H1 (cell line): Measurements from ENCODE around the gene FREM2.

ENCODE experiments used
- CBX8 ChIP-seq: fragments of 300-800, 300-1000 bp; sonication (generic); IDR thresholded peaks from 2 replicates; pipeline ENCODE4 v1.7.1; 2016; ENCODE audit warnings: low read depth, low read length, borderline replicate concordance
- EGR1 ChIP-seq: IDR thresholded peaks from 2 replicates; pipeline ENCODE4 v1.6.1; 2011; ENCODE audit warnings: low read depth, low read length, borderline replicate concordance
- EP300 ChIP-seq, 2 experiments: IDR thresholded peaks; 1 replicate in 1 of 2; 2 replicates in 1 of 2; pipeline ENCODE4 v1.6.1; 2011 to 2012; ENCODE audit warnings: low read depth in 2 of 2, low read length in 2 of 2, mild to moderate bottlenecking in 2 of 2, borderline replicate concordance in 1 of 2, inconsistent platforms in 1 of 2, moderate library complexity in 1 of 2
- GABPA ChIP-seq: IDR thresholded peaks from 2 replicates; pipeline ENCODE4 v1.6.1; 2011; ENCODE audit warnings: mild to moderate bottlenecking, low read length, moderate library complexity, borderline replicate concordance; ENCODE audit not compliant: insufficient read depth
- HDAC2 ChIP-seq, 2 experiments: fragments of 300-600 bp in 1 of 2; sonication (generic) in 1 of 2; IDR thresholded peaks; 2 replicates each; pipeline ENCODE4 v1.6.1; 2011 to 2012; ENCODE audit warnings: low read depth in 2 of 2, low read length in 2 of 2, mild to moderate bottlenecking in 2 of 2, moderate library complexity in 2 of 2, borderline replicate concordance in 1 of 2, inconsistent platforms in 1 of 2
- POU5F1 ChIP-seq: IDR thresholded peaks from 2 replicates; pipeline ENCODE4 v1.6.1; 2011; ENCODE audit warnings: low read depth, mild to moderate bottlenecking, low read length, moderate library complexity
- TF ChIP-seq, protein P1 (sequence below), 3 experiments: IDR thresholded peaks; 1 replicate in 2 of 3; 2 replicates in 1 of 3; pipeline versions ENCODE4 v1.5.1 to v1.6.1; 2011; ENCODE audit warnings: low read length in 3 of 3, mild to moderate bottlenecking in 3 of 3, inconsistent platforms in 2 of 3, low read depth in 1 of 3, moderate library complexity in 1 of 3; ENCODE audit not compliant: insufficient read depth in 1 of 3; ENCODE audit errors: control extremely low read depth in 1 of 3
- TF ChIP-seq, protein P2 (sequence below): IDR thresholded peaks from 2 replicates; pipeline ENCODE4 v1.6.1; 2012; ENCODE audit warnings: inconsistent platforms

GRCh38 chr13:38656699-38657098 is 30.2 kb upstream of the FREM2 start:
- no peak for TF ChIP-seq CBX8
- TF ChIP-seq HDAC2 (IDR thresholded peaks at IDR 0.05; ENCODE audit: borderline replicate concordance in 1 of 2, low read depth in 2 of 2, low read length in 2 of 2): no peak
- TF ChIP-seq, protein P1, sequence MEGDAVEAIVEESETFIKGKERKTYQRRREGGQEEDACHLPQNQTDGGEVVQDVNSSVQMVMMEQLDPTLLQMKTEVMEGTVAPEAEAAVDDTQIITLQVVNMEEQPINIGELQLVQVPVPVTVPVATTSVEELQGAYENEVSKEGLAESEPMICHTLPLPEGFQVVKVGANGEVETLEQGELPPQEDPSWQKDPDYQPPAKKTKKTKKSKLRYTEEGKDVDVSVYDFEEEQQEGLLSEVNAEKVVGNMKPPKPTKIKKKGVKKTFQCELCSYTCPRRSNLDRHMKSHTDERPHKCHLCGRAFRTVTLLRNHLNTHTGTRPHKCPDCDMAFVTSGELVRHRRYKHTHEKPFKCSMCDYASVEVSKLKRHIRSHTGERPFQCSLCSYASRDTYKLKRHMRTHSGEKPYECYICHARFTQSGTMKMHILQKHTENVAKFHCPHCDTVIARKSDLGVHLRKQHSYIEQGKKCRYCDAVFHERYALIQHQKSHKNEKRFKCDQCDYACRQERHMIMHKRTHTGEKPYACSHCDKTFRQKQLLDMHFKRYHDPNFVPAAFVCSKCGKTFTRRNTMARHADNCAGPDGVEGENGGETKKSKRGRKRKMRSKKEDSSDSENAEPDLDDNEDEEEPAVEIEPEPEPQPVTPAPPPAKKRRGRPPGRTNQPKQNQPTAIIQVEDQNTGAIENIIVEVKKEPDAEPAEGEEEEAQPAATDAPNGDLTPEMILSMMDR (IDR thresholded peaks at IDR 0.05; ENCODE audit: control extremely low read depth in 1 of 3, insufficient read depth in 1 of 3, low read depth in 1 of 3, low read length in 3 of 3): no peak
- TF ChIP-seq GABPA: no peak
- TF ChIP-seq, protein P2, sequence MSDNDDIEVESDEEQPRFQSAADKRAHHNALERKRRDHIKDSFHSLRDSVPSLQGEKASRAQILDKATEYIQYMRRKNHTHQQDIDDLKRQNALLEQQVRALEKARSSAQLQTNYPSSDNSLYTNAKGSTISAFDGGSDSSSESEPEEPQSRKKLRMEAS: no peak
- TF ChIP-seq EP300 (IDR thresholded peaks at IDR 0.05; ENCODE audit: borderline replicate concordance in 1 of 2, low read depth in 2 of 2, low read length in 2 of 2): no peak
- no peak for TF ChIP-seq EGR1
- no peak for TF ChIP-seq POU5F1
